HAP-1 (cell line): Measurements from ENCODE around the gene CSNK1G2.

Source experiments
- DNase-seq, 2 experiments: peaks; one replicate each; pipeline ENCODE4 v3.0.0-alpha.2; 2016 to 2020; ENCODE audit warnings: low spot score in 2 of 2
- H3K27me3 ChIP-seq: fragments of 250-450 bp; sonication (Bioruptor Pico); 2 replicates; pipeline ENCODE4 v1.5.1; 2020; ENCODE audit warnings: low read depth, mild to moderate bottlenecking, moderate library complexity
- H3K36me3 ChIP-seq: fragments of 250-450 bp; sonication (Bioruptor Pico); replicated peaks from 2 replicates; pipeline ENCODE4 v1.5.1; 2020; ENCODE audit warnings: mild to moderate bottlenecking
- H3K4me1 ChIP-seq: fragments of 250-450 bp; sonication (Bioruptor Pico); 2 replicates; pipeline ENCODE4 v1.5.1; 2020; ENCODE audit warnings: mild to moderate bottlenecking
- H3K4me3 ChIP-seq: fragments of 250-450 bp; sonication (Bioruptor Pico); 2 replicates; pipeline ENCODE4 v1.5.1; 2020; ENCODE audit warnings: mild to moderate bottlenecking, moderate library complexity
- H3K9me3 ChIP-seq: fragments of 250-450 bp; sonication (Bioruptor Pico); 2 replicates; pipeline ENCODE4 v1.5.1; 2020; ENCODE audit warnings: mild to moderate bottlenecking, moderate library complexity
- in situ Hi-C: fragments of 300-500 bp; cut with MboI; formaldehyde crosslinking; loops from 3 replicates; pipeline ENCODE4 v1.14.3; 2020; ENCODE audit warnings: low sequenced_read_pairs, inconsistent platforms, mixed read lengths

The CSNK1G2 gene

DNA sequence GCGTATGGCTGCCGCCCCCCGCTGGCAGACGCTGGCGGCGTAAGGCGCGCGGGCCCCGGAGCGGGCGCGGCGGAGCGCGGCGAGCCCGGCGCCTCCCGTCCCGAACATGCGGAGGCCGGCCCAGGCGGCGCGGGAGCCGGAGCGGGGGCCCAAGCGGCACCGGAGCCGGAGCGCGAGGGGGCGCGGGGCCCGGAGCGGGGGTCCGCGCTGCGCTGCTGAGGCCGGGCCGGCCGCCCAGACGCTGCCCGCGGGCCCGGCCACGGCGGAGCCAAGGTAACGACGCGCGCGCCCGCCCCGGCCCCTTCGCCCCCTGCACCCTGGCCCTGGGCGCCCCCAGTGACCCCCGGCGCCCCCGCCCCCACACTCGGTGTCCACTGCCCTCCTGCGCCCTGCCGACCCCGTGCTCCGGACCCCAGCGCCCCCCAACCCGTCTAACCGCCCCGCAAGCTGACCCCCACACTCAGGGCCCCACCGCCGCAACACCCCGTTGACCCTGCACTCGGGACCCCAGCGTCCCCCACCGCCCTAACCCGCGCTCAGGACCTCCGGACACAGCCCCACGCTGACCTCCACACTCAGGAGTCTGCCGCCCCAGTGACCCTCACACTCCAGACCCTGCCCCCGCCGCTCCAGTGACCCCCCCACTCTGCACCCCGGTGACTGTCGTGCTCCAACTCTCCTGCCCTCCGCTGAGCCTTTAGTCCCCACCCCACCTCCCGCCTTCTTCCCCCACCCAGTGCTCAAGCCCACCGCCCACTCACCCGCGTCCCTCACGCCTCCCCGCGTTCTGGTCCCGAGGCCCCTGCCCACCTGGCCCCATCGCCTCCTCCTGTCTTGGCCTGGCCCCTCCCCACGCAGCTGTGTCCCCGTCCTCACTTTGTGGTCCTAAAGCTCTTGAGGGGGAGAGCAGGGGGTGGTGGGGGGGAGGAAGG, at the start of gene CSNK1G2:
TSS of gene CSNK1G2 (plus strand) at position 27 of the 932 bp plus-strand sequence. CDS start 28,601 bp downstream, outside the sequence.
- no peaks in the 10 kb centered on the region for H3K9me3 ChIP-seq
- peak in 1 of 2 experiments; percentile 24 for DNase-seq
- H3K27me3 ChIP-seq = no peaks in the 10 kb centered on the region
- H3K36me3 ChIP-seq = no peaks in the 10 kb centered on the region
- H3K4me1 ChIP-seq = peaks cover 14% of the 10 kb centered on the region
- in situ Hi-C loops = no loop called here
- peak within 1 kb of the TSS; percentile 82 for H3K4me3 ChIP-seq

DNA sequence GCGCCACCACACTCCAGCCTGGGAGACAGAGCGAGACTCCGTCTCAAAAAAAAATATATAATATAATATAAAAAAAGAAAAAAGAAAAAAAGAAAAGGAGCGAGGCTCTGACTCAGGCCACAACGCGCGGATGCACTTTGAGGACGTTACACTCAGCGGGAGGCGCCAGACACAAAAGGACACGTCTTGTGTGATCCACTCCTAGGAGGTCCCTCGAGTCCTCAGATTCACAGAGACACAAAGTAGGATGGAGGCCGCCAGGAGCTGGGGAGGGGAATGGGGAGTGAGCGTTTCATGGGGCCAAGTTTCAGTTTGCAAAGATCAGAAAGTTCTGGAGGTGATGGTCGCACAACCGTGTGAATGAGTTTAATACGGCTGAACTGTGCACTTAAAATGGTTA, 47.2 kb upstream of the CSNK1G2 start:
- Histone ChIP-seq H3K27me3 (no peaks in the 10 kb centered on the region), H3K9me3 (no peaks in the 10 kb centered on the region), H3K36me3 (no peaks in the 10 kb centered on the region), H3K4me1 (peaks cover 5% of the 10 kb centered on the region; the same call in 1 of the 2 replicates), H3K4me3 (no peak overlapping the region)
- in situ Hi-C loops = no loop called here
- no peak for DNase-seq

DNA sequence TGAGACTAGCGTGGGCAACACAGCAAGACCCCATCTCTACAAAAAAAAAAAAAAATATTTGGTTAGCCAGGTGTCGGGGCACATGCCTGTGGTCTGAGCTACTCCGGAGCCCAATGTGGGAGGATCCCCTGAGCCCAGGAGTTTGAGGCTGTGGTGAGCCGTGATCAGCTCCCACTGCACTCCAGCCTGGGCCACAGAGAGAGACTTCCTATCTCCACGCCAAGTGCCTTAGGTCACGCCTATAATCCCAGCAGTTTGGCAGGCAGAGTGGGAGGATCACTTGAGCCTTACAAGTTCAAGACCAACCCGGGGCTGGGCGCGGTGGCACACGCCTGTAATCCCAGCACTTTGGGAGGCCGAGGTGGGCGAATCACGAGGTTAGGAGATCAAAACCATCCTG, 44.5 kb upstream of the CSNK1G2 start:
- peaks cover 5% of the 10 kb centered on the region; the same call in 1 of the 2 replicates for H3K4me1 ChIP-seq
- H3K36me3 ChIP-seq = no peaks in the 10 kb centered on the region
- no peaks in the 10 kb centered on the region for H3K27me3 ChIP-seq
- H3K9me3 ChIP-seq = no peaks in the 10 kb centered on the region
- in situ Hi-C loops = no loop called here
- no peak overlapping the region for H3K4me3 ChIP-seq
- no peak for DNase-seq

DNA sequence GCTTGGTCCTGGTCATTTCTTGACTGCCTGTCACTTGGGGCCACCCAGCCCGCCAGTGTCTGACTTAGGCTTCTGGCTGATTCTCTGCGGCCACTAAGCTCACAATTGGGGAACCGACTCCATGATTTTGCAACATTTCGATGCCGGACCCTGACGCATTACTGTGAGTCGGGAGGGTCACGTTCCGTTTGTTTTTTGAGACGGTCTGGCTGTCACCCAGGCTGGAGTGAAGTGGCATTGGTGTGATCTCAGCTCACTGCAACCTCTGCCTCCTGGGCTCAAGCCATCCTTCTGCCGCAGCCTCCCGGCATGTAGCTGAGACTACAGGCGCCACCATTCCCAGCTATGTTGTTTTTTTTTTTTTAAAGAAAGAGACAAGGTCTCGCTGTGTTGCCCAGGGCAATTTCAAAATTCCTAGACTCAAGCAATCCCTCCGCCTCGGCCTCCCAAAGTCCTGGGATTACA, 39.0 kb upstream of the CSNK1G2 start:
- in situ Hi-C loops = no loop called here
- Histone ChIP-seq H3K4me3 (no peak overlapping the region), H3K36me3 (peaks cover 7% of the 10 kb centered on the region; the same call in 1 of the 2 replicates), H3K27me3 (no peaks in the 10 kb centered on the region), H3K9me3 (no peaks in the 10 kb centered on the region), H3K4me1 (peaks cover 7% of the 10 kb centered on the region)
- no peak for DNase-seq

DNA sequence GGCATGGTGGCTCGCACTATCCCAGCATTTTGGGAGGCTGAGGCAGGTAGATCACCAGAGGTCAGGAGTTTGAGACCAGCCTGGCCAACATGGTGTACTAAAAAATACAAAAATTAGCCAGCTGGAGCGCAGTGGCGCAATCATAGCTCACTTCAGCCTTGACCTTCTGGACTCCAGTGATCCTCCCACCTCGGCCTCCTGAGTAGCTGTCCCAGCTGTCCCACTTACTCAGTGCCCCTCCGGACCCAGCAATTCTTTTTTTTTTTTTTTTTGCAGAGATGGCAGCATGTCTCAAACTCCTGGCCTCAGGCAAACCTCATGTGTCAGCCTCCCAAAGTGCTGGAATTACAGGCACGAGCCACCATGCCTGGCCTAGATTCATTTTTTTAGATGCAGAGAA, 38.0 kb upstream of the CSNK1G2 start:
- H3K9me3 ChIP-seq = no peaks in the 10 kb centered on the region
- H3K27me3 ChIP-seq = no peaks in the 10 kb centered on the region
- H3K4me3 ChIP-seq = no peak overlapping the region
- DNase-seq = no peak
- peaks cover 7% of the 10 kb centered on the region; the same call in 1 of the 2 replicates for H3K36me3 ChIP-seq
- in situ Hi-C loops = no loop called here
- peaks cover 2% of the 10 kb centered on the region for H3K4me1 ChIP-seq

DNA sequence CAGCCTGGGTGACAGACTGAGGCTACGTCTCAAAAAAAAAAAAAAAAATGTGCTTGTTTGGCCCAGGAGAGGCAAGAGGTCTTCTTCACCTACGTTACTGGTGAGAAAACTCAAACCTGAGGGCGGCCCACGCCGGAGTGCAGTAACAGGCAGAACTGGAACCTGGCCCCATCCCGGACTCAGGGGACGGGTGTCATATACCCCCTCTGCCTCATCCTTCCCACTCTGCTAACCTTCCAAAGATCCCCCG, 36.2 kb upstream of the CSNK1G2 start:
- in situ Hi-C loops = no loop called here
- H3K4me1 ChIP-seq = peaks cover 2% of the 10 kb centered on the region

DNA sequence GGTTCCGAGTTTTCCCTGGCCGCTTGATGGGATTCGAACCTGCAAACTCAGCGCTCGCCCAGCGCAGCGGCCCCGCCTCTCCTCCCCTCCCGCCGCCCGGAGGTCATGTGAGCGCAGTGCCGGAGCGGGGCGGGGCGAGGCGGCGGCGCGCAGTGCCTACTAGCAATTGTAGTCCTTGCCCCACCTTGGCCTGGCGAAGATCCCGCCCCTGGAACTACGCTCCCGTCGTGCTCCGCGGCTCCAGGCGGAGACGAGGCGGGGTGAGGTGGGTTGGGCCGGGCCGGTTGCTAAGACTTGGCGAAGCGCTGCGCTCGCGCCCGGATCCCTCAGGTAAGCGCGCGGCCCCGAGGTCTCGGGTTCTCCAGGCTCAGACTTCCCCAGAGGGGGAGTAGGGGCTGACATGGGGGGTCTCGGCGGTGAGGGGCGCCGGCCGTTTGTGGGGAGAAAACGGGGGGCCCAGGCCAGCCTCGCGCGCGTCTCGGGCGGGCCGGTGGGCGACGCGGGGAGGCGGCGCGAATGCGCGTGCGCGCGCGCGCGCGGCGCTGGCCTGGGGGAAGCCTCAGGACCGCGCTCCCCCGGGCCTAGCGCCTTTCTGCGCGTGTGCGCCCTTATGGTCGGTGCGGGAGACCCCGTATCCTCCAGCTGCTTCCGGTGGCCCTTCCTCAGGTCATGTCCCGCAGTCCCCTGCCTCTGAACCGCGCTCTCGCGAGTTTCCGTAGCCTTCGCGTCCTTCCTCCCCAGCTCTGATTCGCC, 35.7 kb upstream of the CSNK1G2 start, which contains the start of the genes ADAT3 and SCAMP4:
TSS of gene ADAT3 (plus strand) at position 290 of the 753 bp plus-strand sequence. CDS start 6,649 bp downstream, outside the sequence.
TSS of gene SCAMP4 (plus strand) at position 290 of the 753 bp plus-strand sequence. CDS start 9,621 bp downstream, outside the sequence.
- H3K27me3 ChIP-seq = no peaks in the 10 kb centered on the region
- peaks cover 7% of the 10 kb centered on the region; the same call in 1 of the 2 replicates for H3K36me3 ChIP-seq
- peaks cover 2% of the 10 kb centered on the region for H3K4me1 ChIP-seq
- no peaks in the 10 kb centered on the region for H3K9me3 ChIP-seq
- in situ Hi-C loops = no loop called here
- DNase-seq = peak; percentile 98 to 100
- H3K4me3 ChIP-seq = peak within 1 kb of the TSS; percentile 76

More for the DNA sequence above, 36.2 kb upstream of the CSNK1G2 start:
- Histone ChIP-seq H3K27me3 (no peaks in the 10 kb centered on the region), H3K36me3 (peaks cover 7% of the 10 kb centered on the region; the same call in 1 of the 2 replicates), H3K4me3 (peak overlapping the region; percentile 76), H3K9me3 (no peaks in the 10 kb centered on the region)
- no peak for DNase-seq

DNA sequence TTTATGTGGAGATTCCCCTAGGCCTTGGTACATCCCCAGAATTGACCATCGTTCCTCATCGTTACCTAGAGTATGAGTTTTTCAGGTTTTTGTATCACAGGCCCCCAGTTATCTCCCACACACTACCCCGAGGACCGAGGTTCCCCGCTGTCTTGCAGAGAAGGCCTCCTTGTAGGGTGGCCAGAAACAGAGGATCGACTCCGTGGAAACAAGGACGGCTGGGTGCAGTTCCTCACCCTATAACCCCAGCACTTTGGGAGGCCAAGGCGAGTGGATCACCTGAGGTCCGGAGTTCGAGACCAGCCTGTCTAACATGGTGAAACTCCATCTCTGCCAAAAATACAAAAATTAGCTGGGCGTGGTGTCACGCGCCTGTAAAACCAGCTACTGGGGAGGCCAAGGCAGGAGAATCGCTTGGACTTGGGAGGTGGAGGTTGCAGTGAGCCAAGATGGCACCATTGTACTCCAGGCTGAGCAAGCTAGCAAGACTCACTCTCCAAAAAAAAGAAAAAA, 35.1 kb upstream of the CSNK1G2 start:
- Histone ChIP-seq H3K36me3 (peaks cover 7% of the 10 kb centered on the region; the same call in 1 of the 2 replicates), H3K4me3 (peak overlapping the region; percentile 76), H3K9me3 (no peaks in the 10 kb centered on the region), H3K4me1 (peaks cover 2% of the 10 kb centered on the region), H3K27me3 (no peaks in the 10 kb centered on the region)
- DNase-seq = no peak
- in situ Hi-C loops = no loop called here

DNA sequence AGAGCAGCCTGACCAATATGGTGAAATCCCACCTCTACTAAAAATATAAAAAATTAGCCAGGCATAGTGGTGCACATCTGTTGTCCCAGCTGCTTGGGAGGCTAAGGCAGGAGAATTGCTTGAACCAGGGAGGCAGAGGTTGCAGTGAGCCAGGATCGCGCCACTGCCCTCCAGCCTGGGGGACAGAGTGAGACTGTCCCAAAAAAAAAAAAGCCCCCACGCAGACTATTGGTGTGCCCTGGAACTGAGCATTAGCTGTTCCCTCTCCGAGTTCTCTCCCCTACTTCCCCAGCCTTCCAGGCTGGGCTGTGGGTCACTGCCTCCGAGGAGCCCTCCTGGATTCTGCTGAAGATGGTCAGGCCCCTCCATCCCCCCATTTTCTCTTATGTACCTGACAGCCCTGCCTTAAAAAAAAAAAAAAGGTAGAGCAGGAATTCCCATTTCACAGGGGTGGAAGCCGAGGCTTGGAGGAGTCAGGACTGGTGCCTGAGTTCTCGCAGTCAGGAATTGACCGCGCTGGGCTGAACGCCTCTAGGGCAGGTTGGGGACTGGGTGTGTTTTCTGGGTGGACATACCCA, 33.9 kb upstream of the CSNK1G2 start:
- H3K4me1 ChIP-seq = peaks cover 2% of the 10 kb centered on the region
- no peaks in the 10 kb centered on the region for H3K27me3 ChIP-seq
- no peak for DNase-seq
- peaks cover 15% of the 10 kb centered on the region for H3K36me3 ChIP-seq
- H3K9me3 ChIP-seq = no peaks in the 10 kb centered on the region
- in situ Hi-C loops = no loop called here
- no peak overlapping the region for H3K4me3 ChIP-seq

DNA sequence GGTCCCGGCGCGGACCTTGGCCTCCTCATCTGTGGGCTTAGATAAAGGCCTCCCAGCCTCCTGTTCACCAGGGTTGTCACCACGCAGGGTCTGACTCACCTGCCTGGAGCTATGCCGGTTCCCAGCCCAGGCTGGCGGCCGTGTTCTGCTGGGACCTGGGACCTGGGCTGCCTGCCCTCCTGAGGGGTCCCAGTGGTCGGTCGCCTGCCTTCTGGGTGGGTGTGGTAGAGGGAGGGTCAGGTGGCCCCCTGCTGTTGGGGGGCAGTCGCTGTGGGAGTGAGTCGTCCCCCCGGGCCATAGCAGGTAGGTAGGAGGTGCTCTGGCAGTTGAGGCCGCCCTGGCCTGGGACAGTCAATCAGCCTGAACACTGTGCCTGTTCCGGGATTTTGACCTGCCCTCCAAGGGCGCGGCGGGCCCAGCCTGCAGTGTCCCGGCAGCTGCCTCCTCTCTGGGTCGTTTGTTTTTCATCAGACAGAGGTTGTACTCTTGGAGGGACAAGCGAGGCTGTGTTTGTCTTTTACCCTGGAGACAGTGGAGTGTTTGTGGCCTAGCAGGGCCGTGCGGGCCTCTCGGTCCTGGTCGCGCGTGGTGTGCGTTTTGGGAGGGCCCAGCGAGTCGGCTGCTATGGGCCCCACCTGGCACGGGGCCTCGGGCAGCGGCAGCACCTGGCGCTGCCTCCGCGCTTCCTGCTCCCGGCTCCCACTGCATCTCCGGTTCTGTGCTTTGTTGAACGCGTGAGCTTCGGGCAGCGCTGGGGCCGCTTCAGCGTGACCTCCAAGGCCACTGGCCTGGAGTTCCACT, 33.2 kb upstream of the CSNK1G2 start:
- H3K4me3 ChIP-seq = no peak overlapping the region
- peaks cover 16% of the 10 kb centered on the region for H3K36me3 ChIP-seq
- in situ Hi-C loops = no loop called here
- no peaks in the 10 kb centered on the region for H3K27me3 ChIP-seq
- H3K4me1 ChIP-seq = peaks cover 2% of the 10 kb centered on the region
- no peak for DNase-seq
- no peaks in the 10 kb centered on the region for H3K9me3 ChIP-seq

DNA sequence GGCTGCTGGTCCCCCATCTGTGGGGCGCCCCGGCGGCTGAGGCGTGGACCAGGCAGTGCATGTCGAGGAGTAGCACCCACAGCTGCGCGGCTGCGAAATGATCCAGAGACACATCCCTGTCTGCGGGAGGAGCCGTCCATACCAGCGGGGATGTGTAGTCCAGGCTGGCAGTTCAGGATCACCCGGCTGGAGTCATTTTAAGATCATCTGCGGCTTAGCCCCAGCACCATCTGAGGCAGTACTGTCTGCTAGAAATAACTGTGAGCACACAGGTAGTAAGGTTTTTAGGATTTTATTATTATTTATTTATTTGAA, 32.7 kb upstream of the CSNK1G2 start:
- DNase-seq = no peak
- in situ Hi-C loops = no loop called here
- H3K4me3 ChIP-seq = no peak overlapping the region
- no peaks in the 10 kb centered on the region for H3K9me3 ChIP-seq
- H3K4me1 ChIP-seq = peaks cover 2% of the 10 kb centered on the region
- H3K27me3 ChIP-seq = no peaks in the 10 kb centered on the region
- peaks cover 18% of the 10 kb centered on the region for H3K36me3 ChIP-seq

DNA sequence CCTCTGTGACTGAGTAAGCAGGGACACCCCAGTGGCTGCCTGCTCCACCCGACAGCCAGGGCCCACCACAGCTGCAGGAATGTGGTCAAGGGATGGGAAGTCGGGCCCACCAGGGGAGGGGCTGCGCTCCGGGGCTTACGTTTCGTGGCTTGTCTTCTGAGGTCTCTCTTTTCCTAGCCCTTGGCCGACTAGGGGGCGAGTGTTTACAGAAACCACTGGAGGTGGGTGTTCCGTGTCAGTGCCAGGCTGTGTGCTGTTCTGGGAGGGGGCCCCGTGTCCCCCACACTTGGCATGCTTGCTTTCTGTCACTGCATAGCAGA, 31.3 kb upstream of the CSNK1G2 start:
- no peak for DNase-seq
- Histone ChIP-seq H3K4me1 (peaks cover 2% of the 10 kb centered on the region), H3K9me3 (no peaks in the 10 kb centered on the region), H3K4me3 (no peak overlapping the region), H3K27me3 (no peaks in the 10 kb centered on the region), H3K36me3 (peaks cover 18% of the 10 kb centered on the region)
- in situ Hi-C loops = no loop called here

DNA sequence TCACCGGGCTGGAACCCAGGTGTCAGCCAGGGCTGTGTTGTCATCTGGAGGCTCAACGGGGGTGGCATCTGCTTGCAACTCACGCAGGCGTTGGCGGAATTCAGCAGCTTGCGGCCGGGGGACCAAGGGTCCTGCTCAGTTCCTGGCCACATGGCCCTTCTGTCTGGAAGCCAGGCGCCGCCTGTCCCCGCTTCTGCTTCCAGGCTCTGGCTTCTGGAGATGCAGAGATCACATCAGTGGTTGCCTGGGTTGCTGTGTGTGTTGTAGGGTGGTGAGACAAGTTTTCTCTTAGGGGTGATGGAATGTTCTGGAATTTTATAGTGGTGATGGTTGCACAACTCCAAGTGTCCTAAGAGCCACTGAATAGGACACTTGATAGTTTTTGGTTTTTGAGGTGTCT, 30.8 kb upstream of the CSNK1G2 start:
- Histone ChIP-seq H3K9me3 (no peaks in the 10 kb centered on the region), H3K4me3 (no peak overlapping the region), H3K4me1 (no peaks in the 10 kb centered on the region; the same call in 1 of the 2 replicates), H3K36me3 (peaks cover 18% of the 10 kb centered on the region), H3K27me3 (no peaks in the 10 kb centered on the region)
- in situ Hi-C loops = no loop called here
- no peak for DNase-seq
